Fibroblast of upper back skin (primary cell): ENCODE data around the gene KCNQ1.

Experiments used
- DNase-seq: peaks from one replicate; pipeline ENCODE4 v3.0.0-alpha.2; 2013

KCNQ1 gene

GRCh38 chr11:2836315-2837095 is 391.7 kb downstream of the KCNQ1 start:
- no peak for DNase-seq

DNA sequence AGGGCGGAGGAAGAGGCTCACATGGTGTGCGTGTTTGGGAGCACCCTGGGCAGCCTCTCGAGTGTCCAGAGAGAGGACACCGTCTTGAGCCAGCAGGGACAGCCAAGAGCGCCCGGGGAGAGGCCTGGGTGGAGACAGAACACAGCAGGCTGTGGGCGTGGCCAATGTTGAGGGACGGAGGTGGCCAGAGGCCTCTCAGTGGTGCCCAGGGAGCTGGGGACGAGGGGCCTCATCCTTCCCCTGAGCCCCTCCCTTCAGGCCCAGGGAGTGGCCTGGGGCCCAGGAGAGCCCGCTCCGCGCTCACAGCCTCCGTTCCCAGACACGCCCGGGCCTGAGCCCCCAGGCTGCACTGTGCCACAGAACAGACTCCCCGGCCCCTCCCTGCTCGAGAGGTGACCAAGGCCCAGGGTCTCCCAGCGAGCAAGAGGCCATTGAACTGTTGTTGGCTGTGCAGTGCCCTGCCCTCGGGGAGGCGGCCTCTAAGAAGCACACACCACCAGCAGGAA is 392.3 kb downstream of the KCNQ1 start:
- no peak for DNase-seq

DNA sequence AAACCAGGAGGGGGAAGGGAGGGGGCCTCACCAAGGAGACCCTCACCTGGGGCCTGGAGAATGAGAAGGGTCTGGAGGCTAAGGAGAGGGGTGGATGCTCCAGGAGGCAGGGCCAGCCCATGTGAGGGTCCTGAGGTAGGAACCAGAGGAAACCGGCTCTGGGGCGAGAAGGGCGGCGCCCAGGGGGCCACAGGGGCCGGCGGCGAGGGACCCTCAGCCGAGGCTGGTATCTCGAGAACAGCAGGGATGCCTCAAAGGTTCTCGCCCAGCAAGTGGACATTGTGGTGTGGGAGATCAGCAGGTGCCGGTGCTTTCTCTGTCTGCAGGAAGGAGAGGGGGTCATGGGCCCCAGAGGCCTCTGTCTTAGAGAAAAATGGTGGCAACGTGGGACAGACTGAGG is 392.8 kb downstream of the KCNQ1 start:
- DNase-seq, result no peak

DNA sequence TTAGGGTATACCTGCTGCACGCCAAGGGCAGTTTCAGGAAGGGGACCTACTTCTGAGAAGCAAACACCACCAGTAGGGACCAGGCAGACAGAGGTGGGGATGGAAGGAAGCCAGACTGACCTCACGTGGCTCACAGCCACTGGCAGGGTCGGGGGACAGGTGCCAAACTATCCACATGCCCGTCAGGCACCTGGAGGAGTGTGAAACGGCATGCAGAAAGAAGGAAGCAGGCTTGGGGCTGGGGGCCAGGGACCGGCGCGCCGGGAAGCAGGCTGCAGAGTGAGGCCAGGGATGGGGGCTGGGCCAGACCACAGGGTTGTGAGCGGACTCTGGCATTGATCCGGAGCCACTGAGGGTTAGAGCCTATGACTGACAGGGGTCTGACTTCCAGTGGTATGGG is 393.3 kb downstream of the KCNQ1 start:
- no peak for DNase-seq

- DNase-seq, result no peak
Observed at GRCh38 chr11:2838676-2839294, 394.0 kb downstream of the KCNQ1 start.

- no peak for DNase-seq
Observed at GRCh38 chr11:2839395-2839943, 394.7 kb downstream of the KCNQ1 start.

DNA sequence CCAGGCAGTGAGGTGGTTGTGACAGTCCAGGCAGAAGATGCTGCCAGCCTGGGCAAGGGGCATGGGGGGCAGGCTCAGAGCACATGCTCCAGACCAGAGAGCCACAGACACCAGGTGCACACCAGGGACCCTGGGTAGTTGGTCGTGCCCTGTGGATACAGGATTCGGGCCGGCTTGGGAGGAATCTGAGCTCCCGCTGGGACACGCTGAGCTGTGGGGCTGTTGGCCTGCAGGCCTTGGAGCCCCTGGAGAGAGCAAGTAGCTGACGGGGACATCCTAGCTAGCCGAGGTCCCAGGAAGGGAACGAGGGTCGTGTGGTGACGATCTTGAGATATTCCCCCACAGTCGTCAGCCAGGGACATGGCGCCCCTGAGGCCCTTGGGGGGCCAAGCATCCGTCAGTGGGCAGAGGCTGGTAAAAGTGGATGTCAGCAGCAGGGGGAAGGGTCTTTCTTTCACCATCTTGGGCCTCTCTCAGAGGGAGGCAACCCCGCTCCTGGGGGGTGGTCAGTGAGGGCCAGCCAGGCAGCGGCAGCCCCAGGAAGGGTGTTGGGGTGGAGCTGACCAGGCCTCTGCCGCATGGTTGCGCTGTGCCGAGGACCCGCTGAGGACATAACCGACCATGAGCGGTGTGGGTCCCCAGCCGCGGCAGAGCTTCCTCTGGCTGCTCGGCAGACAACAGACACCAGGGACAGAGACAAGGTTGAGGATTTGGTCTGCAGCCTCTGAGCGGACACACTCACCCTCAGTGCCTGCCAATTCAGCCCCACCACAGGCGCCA is 396.8 kb downstream of the KCNQ1 start:
- DNase-seq, result no peak

DNA sequence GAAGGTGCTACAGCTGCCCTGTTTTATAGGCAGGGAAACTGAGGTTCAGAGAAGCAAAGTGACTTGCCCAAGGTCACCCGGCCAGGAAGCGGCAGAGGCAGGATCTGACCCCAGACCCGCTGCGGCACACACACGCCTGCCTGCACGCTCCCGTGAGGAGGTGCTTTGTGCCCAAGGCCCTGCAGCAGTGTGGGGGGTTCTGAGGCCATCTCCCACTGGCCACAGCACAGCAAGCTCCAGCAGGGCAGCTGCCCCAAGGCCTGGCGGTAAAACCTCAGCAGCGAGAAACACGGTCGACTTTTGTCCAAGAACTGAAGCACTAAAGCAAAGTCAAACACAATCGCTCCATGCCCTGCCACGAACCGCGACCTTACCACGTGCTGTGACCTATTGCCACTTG is 398.1 kb downstream of the KCNQ1 start:
- no peak for DNase-seq

- DNase-seq, result no peak
Observed at GRCh38 chr11:2843551-2843950, 398.7 kb downstream of the KCNQ1 start.

- DNase-seq, result no peak
Observed at GRCh38 chr11:2844116-2844842, 399.5 kb downstream of the KCNQ1 start.

GRCh38 chr11:2844996-2845395 is 400.2 kb downstream of the KCNQ1 start:
- DNase-seq, result no peak

DNA sequence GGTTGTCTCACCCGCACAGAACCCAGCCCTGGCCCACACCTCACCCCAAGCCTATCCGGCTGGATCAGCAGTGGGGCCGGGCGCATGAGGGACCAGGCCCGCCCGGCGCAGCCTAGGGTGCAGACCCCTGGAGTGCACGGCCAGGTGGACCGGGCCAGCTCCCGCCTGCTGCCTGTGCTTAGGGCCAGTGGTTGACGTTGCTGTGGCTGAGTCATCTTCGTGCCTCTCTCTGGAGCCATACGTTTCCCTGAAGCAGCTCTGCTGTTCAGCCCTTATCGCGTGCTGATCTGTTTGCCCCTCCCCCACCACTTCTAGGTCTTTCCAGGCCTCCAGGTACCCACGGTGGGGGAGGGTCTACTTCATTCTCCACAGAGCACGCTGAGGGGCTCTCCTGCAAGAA is 401.2 kb downstream of the KCNQ1 start:
- peak; percentile 45 for DNase-seq

DNA sequence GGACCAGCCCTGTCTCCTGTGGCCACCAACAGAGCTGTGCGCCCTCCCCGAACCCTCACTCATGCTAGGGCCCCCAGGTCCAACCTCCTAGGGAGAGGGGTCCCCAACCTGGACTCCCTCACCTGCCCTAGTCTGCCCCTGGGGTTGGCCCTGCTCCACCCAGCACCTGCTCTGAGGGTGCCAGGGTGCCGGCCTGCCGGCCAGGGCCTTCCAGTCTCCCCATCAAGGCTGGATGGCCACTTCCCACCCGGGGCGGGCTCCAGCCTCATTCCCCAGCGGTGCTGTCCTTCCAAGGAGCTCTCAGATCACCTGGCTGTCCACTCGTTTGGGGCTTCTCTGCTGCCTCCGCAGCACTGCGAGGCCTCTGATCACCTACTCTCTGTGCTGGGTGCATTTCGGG is 401.7 kb downstream of the KCNQ1 start:
- no peak for DNase-seq

DNA sequence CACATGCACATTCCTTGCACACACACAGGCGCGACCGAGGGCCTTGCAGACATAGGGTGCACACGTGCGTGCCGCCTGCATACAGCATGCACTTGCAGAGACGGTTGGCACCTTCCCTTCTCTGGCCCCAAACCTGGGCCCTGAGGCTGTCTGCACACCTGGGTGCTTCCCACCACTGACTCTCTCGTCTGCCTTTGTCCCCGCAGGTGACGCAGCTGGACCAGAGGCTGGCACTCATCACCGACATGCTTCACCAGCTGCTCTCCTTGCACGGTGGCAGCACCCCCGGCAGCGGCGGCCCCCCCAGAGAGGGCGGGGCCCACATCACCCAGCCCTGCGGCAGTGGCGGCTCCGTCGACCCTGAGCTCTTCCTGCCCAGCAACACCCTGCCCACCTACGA is 402.8 kb downstream of the KCNQ1 start:
- no peak for DNase-seq

- no peak for DNase-seq
Observed at GRCh38 chr11:2848497-2848896, 403.7 kb downstream of the KCNQ1 start.

GRCh38 chr11:2849994-2850770 is 405.4 kb downstream of the KCNQ1 start:
- DNase-seq, result no peak

- DNase-seq, result no peak
Observed at GRCh38 chr11:2853401-2853800, 408.6 kb downstream of the KCNQ1 start.

- no peak for DNase-seq
Observed at GRCh38 chr11:2853997-2854560, 409.3 kb downstream of the KCNQ1 start.

DNA sequence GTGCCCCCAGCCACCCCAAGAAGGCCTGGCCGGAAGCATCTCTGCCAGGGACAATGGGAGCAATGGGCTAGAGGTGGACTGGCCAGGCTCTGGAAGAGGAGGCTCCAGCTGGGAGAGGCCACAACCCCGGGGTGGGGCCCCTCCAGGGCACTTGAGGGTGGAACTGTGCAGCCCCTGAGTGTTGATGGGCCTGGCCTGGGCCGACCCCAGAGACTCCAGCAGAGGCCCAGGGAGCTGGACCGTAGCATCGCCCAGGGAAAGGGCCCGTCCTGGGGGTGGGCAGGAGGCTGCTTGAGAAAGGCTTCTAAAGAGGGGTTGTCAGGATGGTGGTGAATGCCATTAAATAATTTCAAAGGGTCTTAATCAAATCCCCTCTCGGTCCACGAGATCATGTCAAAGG is 410.4 kb downstream of the KCNQ1 start:
- DNase-seq, result no peak

- DNase-seq, result no peak
Observed at GRCh38 chr11:2857276-2857675, 412.5 kb downstream of the KCNQ1 start.

GRCh38 chr11:2857918-2858317 is 413.1 kb downstream of the KCNQ1 start:
- no peak for DNase-seq
